HCT116 (cell line): ENCODE measurements around the gene KLF6.

Experiments
- POLR2A ChIP-seq: IDR thresholded peaks from 2 replicates; pipeline ENCODE4 v1.7.0; 2011; ENCODE audit warnings: borderline replicate concordance; ENCODE audit not compliant: insufficient read depth, insufficient read length; ENCODE audit errors: extremely low read depth
- SIN3A ChIP-seq: IDR thresholded peaks from 2 replicates; pipeline ENCODE4 v1.6.1; 2012; ENCODE audit warnings: low read depth
- ZFX ChIP-seq: fragments of 450-650 bp; IDR thresholded peaks from 2 replicates; pipeline ENCODE4 v1.6.1; 2017
- ZNF274 ChIP-seq: fragments of 200-500 bp; sonication (Bioruptor generic); IDR thresholded peaks from 2 replicates; pipeline ENCODE4 v1.6.1; 2014; ENCODE audit warnings: mild to moderate bottlenecking, low read depth, low read length, inconsistent platforms
- TF ChIP-seq, protein P1 (sequence below), 3 experiments: fragments of 200-600 bp in 1 of 3; sonication (generic) in 1 of 3; IDR thresholded peaks in 2 of 3; conservative IDR thresholded peaks in 1 of 3; 2 replicates each; pipeline ENCODE4 v1.5.1; 2012 to 2017; ENCODE audit warnings: low read depth in 2 of 3, low read length in 2 of 3, antibody characterized with exemption in 1 of 3, borderline replicate concordance in 1 of 3, control low read depth in 1 of 3, mild to moderate bottlenecking in 1 of 3, mixed read lengths in 1 of 3, mixed run types in 1 of 3, moderate library complexity in 1 of 3; ENCODE audit not compliant: insufficient read depth in 1 of 3

DNA sequence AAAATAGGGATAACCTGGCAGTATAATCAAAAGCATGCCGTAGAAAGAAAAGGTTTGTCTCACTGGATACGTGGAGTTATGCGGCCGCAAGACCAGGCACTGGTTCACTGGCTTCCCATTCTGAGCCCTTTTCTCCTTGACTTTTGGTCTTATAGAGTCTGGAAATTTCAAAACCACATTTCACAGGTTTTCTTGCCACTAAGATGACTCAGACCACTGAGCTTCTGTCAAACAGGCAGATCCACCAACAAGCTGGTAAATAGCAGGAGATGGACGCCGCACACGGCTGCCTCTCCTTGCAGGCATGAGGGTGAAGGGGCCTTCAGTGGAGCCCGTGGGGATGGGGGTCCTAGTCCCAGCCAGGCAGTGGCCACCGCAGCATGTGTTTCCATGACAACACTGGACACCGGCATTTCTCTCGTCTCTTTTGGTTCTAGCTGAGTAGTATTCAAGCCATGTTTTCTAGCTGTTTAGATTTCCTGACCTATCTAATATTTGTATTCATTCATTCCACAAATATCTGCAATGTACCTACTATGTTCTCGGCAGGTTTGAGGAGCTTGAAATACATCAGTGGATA, 55.5 kb downstream of the KLF6 start:
- TF ChIP-seq ZNF274, result no peak
- no peak for TF ChIP-seq SIN3A
- TF ChIP-seq, protein P1, sequence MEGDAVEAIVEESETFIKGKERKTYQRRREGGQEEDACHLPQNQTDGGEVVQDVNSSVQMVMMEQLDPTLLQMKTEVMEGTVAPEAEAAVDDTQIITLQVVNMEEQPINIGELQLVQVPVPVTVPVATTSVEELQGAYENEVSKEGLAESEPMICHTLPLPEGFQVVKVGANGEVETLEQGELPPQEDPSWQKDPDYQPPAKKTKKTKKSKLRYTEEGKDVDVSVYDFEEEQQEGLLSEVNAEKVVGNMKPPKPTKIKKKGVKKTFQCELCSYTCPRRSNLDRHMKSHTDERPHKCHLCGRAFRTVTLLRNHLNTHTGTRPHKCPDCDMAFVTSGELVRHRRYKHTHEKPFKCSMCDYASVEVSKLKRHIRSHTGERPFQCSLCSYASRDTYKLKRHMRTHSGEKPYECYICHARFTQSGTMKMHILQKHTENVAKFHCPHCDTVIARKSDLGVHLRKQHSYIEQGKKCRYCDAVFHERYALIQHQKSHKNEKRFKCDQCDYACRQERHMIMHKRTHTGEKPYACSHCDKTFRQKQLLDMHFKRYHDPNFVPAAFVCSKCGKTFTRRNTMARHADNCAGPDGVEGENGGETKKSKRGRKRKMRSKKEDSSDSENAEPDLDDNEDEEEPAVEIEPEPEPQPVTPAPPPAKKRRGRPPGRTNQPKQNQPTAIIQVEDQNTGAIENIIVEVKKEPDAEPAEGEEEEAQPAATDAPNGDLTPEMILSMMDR (IDR thresholded peaks at IDR 0.05 in 2 of 3, conservative IDR thresholded peaks at IDR 0.05 in 1 of 3; ENCODE audit: borderline replicate concordance in 1 of 3, insufficient read depth in 1 of 3, low read depth in 2 of 3, low read length in 2 of 3), result no peak
- TF ChIP-seq POLR2A, result no peak
- TF ChIP-seq ZFX, result no peak
